GM04504 (cell line): ENCODE measurements around the gene BCAT1.
"Not testable (repeated sequence)": the region's sequence is repeated elsewhere in the genome, so short reads cannot be mapped to it uniquely, and the experiment has no call there.

Source experiments
- DNase-seq: peaks from one replicate; pipeline ENCODE4 v3.0.0-alpha.2; 2012; ENCODE audit warnings: low read depth

Gene BCAT1

GRCh38 chr12:24899503-24900075, 49.3 kb downstream of the BCAT1 start:
- no peak for DNase-seq

GRCh38 chr12:24898606-24899005, 50.3 kb downstream of the BCAT1 start:
- no peak for DNase-seq

GRCh38 chr12:24898185-24898584, 50.7 kb downstream of the BCAT1 start:
- no peak for DNase-seq

- DNase-seq = no peak
These were observed 52.7 kb downstream of the BCAT1 start for GRCh38 chr12:24896171-24896570.

- no peak for DNase-seq
These were observed 53.3 kb downstream of the BCAT1 start for GRCh38 chr12:24895612-24896011.

- DNase-seq = no peak
These were observed 54.0 kb downstream of the BCAT1 start for GRCh38 chr12:24894879-24895278.

- DNase-seq = no peak
These were observed 58.7 kb downstream of the BCAT1 start for GRCh38 chr12:24890048-24890803.

- no peak for DNase-seq
These were observed 59.5 kb downstream of the BCAT1 start for GRCh38 chr12:24889411-24889810.

- DNase-seq = no peak
These were observed 60.1 kb downstream of the BCAT1 start for GRCh38 chr12:24888813-24889212.

GRCh38 chr12:24884911-24885310, 64.0 kb downstream of the BCAT1 start:
- DNase-seq = no peak

- DNase-seq = no peak
These were observed 67.1 kb downstream of the BCAT1 start for GRCh38 chr12:24881724-24882371.

GRCh38 chr12:24881227-24881626, 67.7 kb downstream of the BCAT1 start:
- DNase-seq = no peak

- DNase-seq = no peak
These were observed 68.2 kb downstream of the BCAT1 start for GRCh38 chr12:24880732-24881131.

GRCh38 chr12:24879644-24880043, 69.3 kb downstream of the BCAT1 start:
- no peak for DNase-seq

GRCh38 chr12:24875014-24875413, 73.9 kb downstream of the BCAT1 start:
- DNase-seq = no peak

- DNase-seq = no peak
These were observed 76.7 kb downstream of the BCAT1 start for GRCh38 chr12:24872211-24872610.

- DNase-seq = not testable (repeated sequence)
These were observed 82.8 kb downstream of the BCAT1 start for GRCh38 chr12:24866139-24866538.

- DNase-seq = no peak
These were observed 84.1 kb downstream of the BCAT1 start for GRCh38 chr12:24864796-24865125.

- no peak for DNase-seq
These were observed 86.9 kb downstream of the BCAT1 start for GRCh38 chr12:24861766-24862540.

GRCh38 chr12:24860546-24860945, 88.4 kb downstream of the BCAT1 start:
- no peak for DNase-seq

GRCh38 chr12:24856541-24856940, 92.4 kb downstream of the BCAT1 start:
- DNase-seq = no peak

GRCh38 chr12:24854908-24855307, 94.0 kb downstream of the BCAT1 start:
- DNase-seq = no peak

- DNase-seq = no peak
These were observed 94.9 kb downstream of the BCAT1 start for GRCh38 chr12:24854017-24854416.
